Nephron (organoid): ENCODE results near the gene INSYN2B.

Source experiments
- H3K27ac Mint-ChIP-seq, 3 experiments: 2 replicates each; pipeline ENCODE4 v1.8.0; 2020; ENCODE audit warnings: mixed read lengths in 3 of 3, mild to moderate bottlenecking in 2 of 3, moderate library complexity in 1 of 3
- H3K27me3 Mint-ChIP-seq: 2 replicates; pipeline ENCODE4 v1.8.0; 2021; ENCODE audit warnings: low read depth, mild to moderate bottlenecking, moderate library complexity, mixed read lengths
- H3K36me3 Mint-ChIP-seq: 2 replicates; pipeline ENCODE4 v1.8.0; 2020; ENCODE audit warnings: low read depth, mixed read lengths
- H3K4me1 Mint-ChIP-seq: 2 replicates; pipeline ENCODE4 v1.8.0; 2020; ENCODE audit warnings: mixed read lengths
- H3K4me3 Mint-ChIP-seq, 3 experiments: 2 replicates each; pipeline ENCODE4 v1.8.0; 2020; ENCODE audit warnings: mild to moderate bottlenecking in 3 of 3, mixed read lengths in 3 of 3, moderate library complexity in 2 of 3
- H3K9me3 Mint-ChIP-seq: 2 replicates; pipeline ENCODE4 v1.8.0; 2020; ENCODE audit warnings: mixed read lengths
- TF ChIP-seq, protein P1 (sequence below), 3 experiments: fragments of 200-600 bp; sonication (generic); IDR thresholded peaks; one replicate each; pipeline ENCODE4 v1.5.0; 2021; ENCODE audit warnings: antibody characterized with exemption in 3 of 3; ENCODE audit not compliant: unreplicated experiment in 3 of 3

The INSYN2B gene

GRCh38 chr5:170012622-170013021, 32.3 kb upstream of the INSYN2B start:
- TF ChIP-seq, protein P1, sequence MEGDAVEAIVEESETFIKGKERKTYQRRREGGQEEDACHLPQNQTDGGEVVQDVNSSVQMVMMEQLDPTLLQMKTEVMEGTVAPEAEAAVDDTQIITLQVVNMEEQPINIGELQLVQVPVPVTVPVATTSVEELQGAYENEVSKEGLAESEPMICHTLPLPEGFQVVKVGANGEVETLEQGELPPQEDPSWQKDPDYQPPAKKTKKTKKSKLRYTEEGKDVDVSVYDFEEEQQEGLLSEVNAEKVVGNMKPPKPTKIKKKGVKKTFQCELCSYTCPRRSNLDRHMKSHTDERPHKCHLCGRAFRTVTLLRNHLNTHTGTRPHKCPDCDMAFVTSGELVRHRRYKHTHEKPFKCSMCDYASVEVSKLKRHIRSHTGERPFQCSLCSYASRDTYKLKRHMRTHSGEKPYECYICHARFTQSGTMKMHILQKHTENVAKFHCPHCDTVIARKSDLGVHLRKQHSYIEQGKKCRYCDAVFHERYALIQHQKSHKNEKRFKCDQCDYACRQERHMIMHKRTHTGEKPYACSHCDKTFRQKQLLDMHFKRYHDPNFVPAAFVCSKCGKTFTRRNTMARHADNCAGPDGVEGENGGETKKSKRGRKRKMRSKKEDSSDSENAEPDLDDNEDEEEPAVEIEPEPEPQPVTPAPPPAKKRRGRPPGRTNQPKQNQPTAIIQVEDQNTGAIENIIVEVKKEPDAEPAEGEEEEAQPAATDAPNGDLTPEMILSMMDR (IDR thresholded peaks at IDR 0.05; ENCODE audit: unreplicated experiment in 3 of 3) = no peak
- Mint-ChIP-seq H3K27ac (no peak overlapping the region), H3K4me1 (peaks cover 13% of the 10 kb centered on the region)

DNA sequence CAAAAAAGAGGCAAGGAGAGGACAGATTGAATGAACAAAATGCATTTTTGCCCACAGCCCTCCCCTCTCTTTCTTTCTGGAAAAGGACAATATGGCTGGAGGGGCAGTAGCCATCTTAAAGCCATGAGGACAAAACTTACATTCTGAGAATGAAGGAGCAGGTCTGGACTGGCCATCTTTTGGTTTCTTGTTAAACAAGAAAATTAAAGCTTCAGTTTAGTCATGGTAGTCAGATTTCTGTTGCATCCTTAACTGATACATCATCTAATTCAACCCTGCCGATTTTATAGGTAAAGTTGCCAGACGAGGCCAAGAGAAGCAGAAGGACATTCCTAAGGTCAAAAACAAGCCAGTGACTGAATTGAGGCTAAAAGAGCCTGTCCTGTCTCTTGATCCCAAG, 31.5 kb upstream of the INSYN2B start:
- H3K4me3 Mint-ChIP-seq = no peak overlapping the region
- H3K27me3 Mint-ChIP-seq = peaks cover 15% of the 10 kb centered on the region
- H3K36me3 Mint-ChIP-seq = no peaks in the 10 kb centered on the region
- H3K27ac Mint-ChIP-seq = no peak overlapping the region
- H3K9me3 Mint-ChIP-seq = peaks cover 4% of the 10 kb centered on the region
- H3K4me1 Mint-ChIP-seq = peaks cover 13% of the 10 kb centered on the region
- TF ChIP-seq, protein P1 (IDR thresholded peaks at IDR 0.05; ENCODE audit: unreplicated experiment in 3 of 3) = no peak

More at GRCh38 chr5:170012622-170013021, 32.3 kb upstream of the INSYN2B start:
- H3K4me3 Mint-ChIP-seq = no peak overlapping the region
- H3K27me3 Mint-ChIP-seq = peaks cover 15% of the 10 kb centered on the region
- H3K36me3 Mint-ChIP-seq = no peaks in the 10 kb centered on the region
- H3K9me3 Mint-ChIP-seq = peaks cover 4% of the 10 kb centered on the region

- peaks cover 6% of the 10 kb centered on the region for H3K4me1 Mint-ChIP-seq
- H3K4me3 Mint-ChIP-seq = no peak overlapping the region
- H3K36me3 Mint-ChIP-seq = no peaks in the 10 kb centered on the region
- H3K27me3 Mint-ChIP-seq = peaks cover 15% of the 10 kb centered on the region
- no peak overlapping the region for H3K27ac Mint-ChIP-seq
- H3K9me3 Mint-ChIP-seq = peaks cover 4% of the 10 kb centered on the region
- TF ChIP-seq, protein P1 (IDR thresholded peaks at IDR 0.05; ENCODE audit: unreplicated experiment in 3 of 3) = no peak
Measured at GRCh38 chr5:170010595-170010994, 30.3 kb upstream of the INSYN2B start.

- TF ChIP-seq, protein P1 (IDR thresholded peaks at IDR 0.05; ENCODE audit: unreplicated experiment in 3 of 3) = no peak
- H3K27ac Mint-ChIP-seq = peak overlapping the region in 2 of 3 experiments; percentile 18 to 43
- H3K4me1 Mint-ChIP-seq = peaks cover 6% of the 10 kb centered on the region
- H3K27me3 Mint-ChIP-seq = peaks cover 10% of the 10 kb centered on the region
- H3K9me3 Mint-ChIP-seq = peaks cover 4% of the 10 kb centered on the region
- H3K36me3 Mint-ChIP-seq = no peaks in the 10 kb centered on the region
- no peak overlapping the region for H3K4me3 Mint-ChIP-seq
Measured at GRCh38 chr5:170008376-170008775, 28.1 kb upstream of the INSYN2B start.

- Mint-ChIP-seq H3K27ac (no peak overlapping the region), H3K27me3 (peaks cover 1% of the 10 kb centered on the region), H3K4me1 (peaks cover 6% of the 10 kb centered on the region), H3K9me3 (no peaks in the 10 kb centered on the region), H3K4me3 (no peak overlapping the region), H3K36me3 (no peaks in the 10 kb centered on the region)
- TF ChIP-seq, protein P1 (IDR thresholded peaks at IDR 0.05; ENCODE audit: unreplicated experiment in 3 of 3) = no peak
Measured at GRCh38 chr5:170006021-170006420, 25.7 kb upstream of the INSYN2B start.

DNA sequence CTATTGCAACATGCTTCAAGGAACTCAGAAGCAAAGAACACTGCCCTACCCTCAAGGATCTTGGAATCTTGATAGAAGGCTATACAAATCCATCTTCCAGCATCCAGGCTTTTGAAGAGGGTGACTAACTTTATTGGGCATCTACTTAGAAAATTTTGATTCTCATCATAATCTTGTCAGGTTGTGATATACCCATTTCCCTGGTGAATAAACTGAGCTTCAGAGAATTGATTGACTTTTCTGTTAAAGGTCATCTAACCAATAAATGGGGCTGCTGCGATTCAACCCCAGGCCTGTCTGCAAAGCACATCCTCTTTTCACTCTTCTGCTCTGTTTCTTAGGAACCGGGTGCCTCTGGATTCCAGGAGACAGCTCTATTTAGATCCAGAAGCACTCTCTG, 19.9 kb upstream of the INSYN2B start:
- no peaks in the 10 kb centered on the region for H3K4me1 Mint-ChIP-seq
- no peak overlapping the region for H3K4me3 Mint-ChIP-seq
- H3K27me3 Mint-ChIP-seq = no peaks in the 10 kb centered on the region
- no peak overlapping the region for H3K27ac Mint-ChIP-seq
- no peaks in the 10 kb centered on the region for H3K9me3 Mint-ChIP-seq
- no peaks in the 10 kb centered on the region for H3K36me3 Mint-ChIP-seq
- TF ChIP-seq, protein P1 (IDR thresholded peaks at IDR 0.05; ENCODE audit: unreplicated experiment in 3 of 3) = no peak
